IMR-90 (cell line): ENCODE data around the gene GPR137. TPM values are rescaled to one million over a fixed set of nuclear protein-coding genes. Genes with fewer than 3 reads are reported as not detected.

Experiments used
- ATAC-seq: fragments of 200-7000 bp; cut with Tn5 transposase; 2 replicates; pipeline ENCODE4 v1.9.1; 2020; ENCODE audit warnings: low read depth, mild to moderate bottlenecking, moderate library complexity
- BruUV-seq: library from RNA; stranded (reverse); fragments of 400-500 nt; replicated peaks from 2 replicates; lab custom pipeline; 2021; lab: Mats Ljungman, UMichigan
- CTCF ChIA-PET: fragments of 300-600 bp; formaldehyde crosslinking; extraction: SDS; loops from one replicate; lab custom pipeline; 2021; ENCODE audit warnings: antibody characterized with exemption; lab: Yijun Ruan, JAX
- POLR2A ChIA-PET: fragments of 300-600 bp; sonication (Branson Sonifier 250); formaldehyde crosslinking; loops from one replicate; lab custom pipeline; 2022; ENCODE audit warnings: antibody characterized with exemption; ENCODE audit not compliant: unreplicated experiment; lab: Charles Lee
- DNase-seq: peaks from one replicate; pipeline ENCODE4 v3.0.0; 2013
- H2AFZ ChIP-seq: replicated peaks from 2 replicates; pipeline ENCODE3; 2013; ENCODE audit warnings: low read length, mild to moderate bottlenecking; ENCODE audit not compliant: poor library complexity
- H2AK5ac ChIP-seq: 2 replicates; pipeline ENCODE4 v1.6.1; 2013; ENCODE audit warnings: low read depth, low read length, inconsistent platforms
- H2AK9ac ChIP-seq: replicated peaks from 2 replicates; pipeline ENCODE3; 2013; ENCODE audit warnings: mild to moderate bottlenecking, low read depth, low read length, moderate library complexity; ENCODE audit not compliant: poor library complexity
- H2BK120ac ChIP-seq: 2 replicates; pipeline ENCODE4 v1.6.1; 2013; ENCODE audit warnings: low read depth, low read length, inconsistent platforms
- H2BK15ac ChIP-seq: 3 replicates; pipeline ENCODE4 v1.6.1; 2013; ENCODE audit warnings: low read depth, low read length, inconsistent platforms
- H2BK20ac ChIP-seq: 2 replicates; pipeline ENCODE4 v1.6.1; 2013; ENCODE audit warnings: low read depth, mild to moderate bottlenecking, inconsistent platforms, low read length, moderate library complexity
- H2BK5ac ChIP-seq: 2 replicates; pipeline ENCODE4 v1.6.1; 2013; ENCODE audit warnings: mild to moderate bottlenecking, low read depth, low read length, inconsistent platforms; ENCODE audit not compliant: poor library complexity, severe bottlenecking
- H3K14ac ChIP-seq: replicated peaks from 2 replicates; pipeline ENCODE4 v1.6.1; 2013; ENCODE audit warnings: low read depth, low read length, inconsistent platforms
- H3K18ac ChIP-seq: 2 replicates; pipeline ENCODE4 v1.6.1; 2013; ENCODE audit warnings: low read depth, low read length, control low read depth
- H3K23ac ChIP-seq: 2 replicates; pipeline ENCODE4 v1.6.1; 2013; ENCODE audit warnings: low read depth, low read length, inconsistent platforms
- H3K27ac ChIP-seq: 2 replicates; pipeline ENCODE4 v1.5.1; 2013; ENCODE audit warnings: mild to moderate bottlenecking, control low read depth, low read length; ENCODE audit not compliant: insufficient read depth
- H3K27me3 ChIP-seq: 2 replicates; pipeline ENCODE4 v1.6.1; 2013; ENCODE audit warnings: low read length; ENCODE audit not compliant: control insufficient read depth, insufficient read depth
- H3K36me3 ChIP-seq: 2 replicates; pipeline ENCODE4 v1.6.1; 2013; ENCODE audit warnings: low read length, mixed read lengths; ENCODE audit not compliant: control insufficient read depth, insufficient read depth
- H3K4ac ChIP-seq: 2 replicates; pipeline ENCODE4 v1.6.1; 2013; ENCODE audit warnings: low read depth, low read length, inconsistent platforms
- H3K4me1 ChIP-seq: 2 replicates; pipeline ENCODE4 v1.6.1; 2013; ENCODE audit warnings: low read length, mixed read lengths; ENCODE audit not compliant: control insufficient read depth, insufficient read depth
- H3K4me2 ChIP-seq: 2 replicates; pipeline ENCODE4 v1.6.1; 2013; ENCODE audit warnings: low read depth, mild to moderate bottlenecking, control low read depth, low read length, moderate library complexity
- H3K4me3 ChIP-seq: 2 replicates; pipeline ENCODE4 v1.5.1; 2013; ENCODE audit warnings: low read depth, mild to moderate bottlenecking, control low read depth, low read length, moderate library complexity; ENCODE audit not compliant: insufficient read depth
- H3K56ac ChIP-seq: 2 replicates; pipeline ENCODE4 v1.6.1; 2013; ENCODE audit warnings: low read length, inconsistent platforms; ENCODE audit not compliant: insufficient read depth; ENCODE audit errors: extremely low read depth
- H3K79me1 ChIP-seq, 2 experiments: 2 replicates each; pipeline ENCODE4 v1.6.1; 2013; ENCODE audit warnings: low read length in 2 of 2, inconsistent platforms in 1 of 2, low read depth in 1 of 2
- H3K9ac ChIP-seq: 2 replicates; pipeline ENCODE4 v1.6.1; 2013; ENCODE audit warnings: low read depth, low read length, control low read depth
- H3K9me1 ChIP-seq: 2 replicates; pipeline ENCODE4 v1.6.1; 2013; ENCODE audit warnings: low read length, inconsistent platforms; ENCODE audit not compliant: insufficient read depth
- H3K9me3 ChIP-seq: 2 replicates; pipeline ENCODE4 v1.6.1; 2013; ENCODE audit warnings: low read length; ENCODE audit not compliant: control insufficient read depth, insufficient read depth
- H4K20me1 ChIP-seq: 2 replicates; pipeline ENCODE4 v1.6.1; 2013; ENCODE audit warnings: low read length, inconsistent platforms; ENCODE audit not compliant: insufficient read depth
- H4K5ac ChIP-seq: 2 replicates; pipeline ENCODE4 v1.6.1; 2013; ENCODE audit warnings: mild to moderate bottlenecking, low read depth, low read length, control low read depth
- H4K8ac ChIP-seq, 2 experiments: 2 replicates each; pipeline ENCODE4 v1.6.1; 2013; ENCODE audit warnings: low read depth in 2 of 2, low read length in 2 of 2, control low read depth in 1 of 2, inconsistent platforms in 1 of 2
- H4K91ac ChIP-seq: 2 replicates; pipeline ENCODE4 v1.6.1; 2013; ENCODE audit warnings: low read depth, low read length, inconsistent platforms; ENCODE audit not compliant: insufficient read depth
- MXI1 ChIP-seq: IDR thresholded peaks from 2 replicates; pipeline ENCODE4 v1.6.1; 2012; ENCODE audit warnings: low read depth, mild to moderate bottlenecking, low read length, moderate library complexity, borderline replicate concordance
- NFE2L2 ChIP-seq: fragments of 150-350 bp; IDR thresholded peaks from 2 replicates; pipeline ENCODE4 v1.6.1; 2016; ENCODE audit warnings: low read depth, mild to moderate bottlenecking, low read length
- POLR2A ChIP-seq: IDR thresholded peaks from 2 replicates; pipeline ENCODE4 v1.6.1; 2012; ENCODE audit warnings: mild to moderate bottlenecking, low read depth, low read length
- RFX5 ChIP-seq: IDR thresholded peaks from 2 replicates; pipeline ENCODE4 v1.8.0; 2012; ENCODE audit warnings: low read depth, mild to moderate bottlenecking, low read length, moderate library complexity
- SMC3 ChIP-seq: fragments of 150-350 bp; IDR thresholded peaks from 2 replicates; pipeline ENCODE4 v1.6.1; 2016; ENCODE audit warnings: low read depth, mild to moderate bottlenecking, antibody characterized with exemption, low read length, moderate library complexity
- USF2 ChIP-seq: fragments of 150-350 bp; IDR thresholded peaks from 2 replicates; pipeline ENCODE4 v1.6.1; 2017; ENCODE audit warnings: mild to moderate bottlenecking, antibody characterized with exemption, low read length, low read depth
- WGBS, 2 experiments: methylation state at CpG; one replicate each; pipeline versions ENCODE4 v1.1.5 to v1.1.7; 2013; ENCODE audit warnings: missing lambda C conversion rate in 2 of 2; ENCODE audit not compliant: insufficient read length in 1 of 2; ENCODE audit errors: extremely low coverage in 2 of 2; 5-methylcytosine and 5-hydroxymethylcytosine counted together
- dilution Hi-C: fragments of 300-500 bp; cut with HindIII; formaldehyde crosslinking; loops from one replicate; pipeline ENCODE4 v1.14.3; 2018; ENCODE audit warnings: low sequenced_read_pairs; ENCODE audit not compliant: unreplicated experiment
- in situ Hi-C: fragments of 300-500 bp; cut with MboI; formaldehyde crosslinking; loops from 3 replicates; pipeline ENCODE4 v1.14.3; 2019; ENCODE audit warnings: low sequenced_read_pairs, inconsistent platforms, mixed read lengths
- intact Hi-C: fragments of 100-400 bp; cut with micrococcal nuclease; formaldehyde crosslinking; loops from 2 replicates; pipeline ENCODE4 v1.10.0; 2022
- polyA plus RNA-seq, 3 experiments: library from polyadenylated mRNA; depleted of rRNA; stranded (reverse); fragments of >200 nt; gene quantifications; 2 replicates each; pipeline ENCODE4 v1.2.3, GENCODE V29; 2012; ENCODE audit warnings: low replicate concordance in 1 of 3
- total RNA-seq: library from RNA; depleted of rRNA; stranded (reverse); fragments of >200 nt; gene quantifications from 2 replicates; pipeline ENCODE4 v1.2.3, GENCODE V29; 2012

Gene GPR137
- total and polyA plus RNA-seq, 2 of the 4 experiments (the other 2 are of a cell fraction), result 3.6 to 26.0 TPM

- Histone ChIP-seq H3K27ac (no peak overlapping the region), H4K20me1 (no peaks in the 10 kb centered on the region), H2BK15ac (no peak overlapping the region), H3K14ac (no peak overlapping the region), H3K36me3 (peaks cover 35% of the 10 kb centered on the region), H2AFZ (no peak overlapping the region), H3K9me1 (peaks cover 5% of the 10 kb centered on the region; the same call in 1 of the 2 replicates), H2BK120ac (no peak overlapping the region), H4K8ac (no peak overlapping the region), H3K4me3 (no peak overlapping the region), H2AK5ac (no peak overlapping the region), H3K4ac (no peak overlapping the region), H2BK5ac (no peak overlapping the region), H3K9ac (no peak overlapping the region), H4K5ac (no peak overlapping the region), H3K79me1 (peaks cover 5 to 18% of the 10 kb centered on the region in 2 experiments), H2BK20ac (no peak overlapping the region), H2AK9ac (no peak overlapping the region), H3K23ac (no peak overlapping the region), H3K4me2 (no peak overlapping the region), H3K9me3 (no peaks in the 10 kb centered on the region), H4K91ac (no peak overlapping the region), H3K56ac (no peak overlapping the region), H3K4me1 (peaks cover 2% of the 10 kb centered on the region; the same call in 1 of the 2 replicates), H3K18ac (no peak overlapping the region), H3K27me3 (no peaks in the 10 kb centered on the region)
- CTCF ChIA-PET, result no interaction called here
- TF ChIP-seq RFX5, result no peak
- TF ChIP-seq MXI1, result no peak
- no peak for TF ChIP-seq NFE2L2
- no peak for TF ChIP-seq SMC3
- no peak for TF ChIP-seq POLR2A
- no peak for TF ChIP-seq USF2
- WGBS, 2 experiments, result 92% methylated on average over 5 of the region's 8 CpGs; no CpG with 5 or more reads in 1 of the 2 experiments
- intact Hi-C loops (no loop called here), in situ Hi-C loops (no loop called here), dilution Hi-C loops (no loop called here)
- DNase-seq (no peak), ATAC-seq (no peak)
- BruUV-seq, result no TSS peak
- POLR2A ChIA-PET, result no interaction called here
Measured at GRCh38 chr11:64278576-64279190, 7.0 kb upstream of the GPR137 start.
